ENCODE results near the gene MYRF.
A peak's percentile ranks its signal among the peaks of the same experiment; 100 is the strongest.

The MYRF gene

GRCh38 chr11:61751384-61751783 is 1.1 kb upstream of the MYRF start:
- peak overlapping the region; percentile 10 for H3K4me3 Mint-ChIP-seq
- H3K27ac Mint-ChIP-seq = no peak overlapping the region

GRCh38 chr11:61752925-61753521 is 587 bp downstream of the MYRF start:
- H3K27ac Mint-ChIP-seq = no peak overlapping the region
- H3K36me3 Mint-ChIP-seq (ENCODE audit: low read depth) = no peaks in the 10 kb centered on the region
- peaks cover 31% of the 10 kb centered on the region for H3K27me3 Mint-ChIP-seq (ENCODE audit: low read depth)
- H3K9me3 Mint-ChIP-seq = no peaks in the 10 kb centered on the region
- peaks cover 5% of the 10 kb centered on the region for H3K4me1 Mint-ChIP-seq (ENCODE audit: low read depth)
- DNase-seq (ENCODE audit: low spot score) = no peak
- H3K4me3 Mint-ChIP-seq = peak overlapping the region; percentile 77

More at GRCh38 chr11:61751384-61751783, 1.1 kb upstream of the MYRF start:
- Mint-ChIP-seq H3K9me3 (no peaks in the 10 kb centered on the region), H3K36me3 (ENCODE audit: low read depth) (no peaks in the 10 kb centered on the region), H3K27me3 (ENCODE audit: low read depth) (peaks cover 31% of the 10 kb centered on the region), H3K4me1 (ENCODE audit: low read depth) (peaks cover 3% of the 10 kb centered on the region)
- no peak for DNase-seq (ENCODE audit: low spot score)

- Mint-ChIP-seq H3K27ac (no peak overlapping the region), H3K9me3 (no peaks in the 10 kb centered on the region), H3K4me1 (ENCODE audit: low read depth) (peaks cover 5% of the 10 kb centered on the region), H3K27me3 (ENCODE audit: low read depth) (peaks cover 31% of the 10 kb centered on the region), H3K36me3 (ENCODE audit: low read depth) (no peaks in the 10 kb centered on the region), H3K4me3 (peak overlapping the region; percentile 77)
- no peak for DNase-seq (ENCODE audit: low spot score)
Observed at GRCh38 chr11:61753672-61754071, 1.2 kb downstream of the MYRF start.

GRCh38 chr11:61754534-61755482 is 2.4 kb downstream of the MYRF start:
- H3K27me3 Mint-ChIP-seq (ENCODE audit: low read depth) = peaks cover 31% of the 10 kb centered on the region
- no peak for DNase-seq (ENCODE audit: low spot score)
- H3K36me3 Mint-ChIP-seq (ENCODE audit: low read depth) = no peaks in the 10 kb centered on the region
- H3K27ac Mint-ChIP-seq = no peak overlapping the region
- no peaks in the 10 kb centered on the region for H3K9me3 Mint-ChIP-seq
- H3K4me1 Mint-ChIP-seq (ENCODE audit: low read depth) = peaks cover 5% of the 10 kb centered on the region
- no peak overlapping the region for H3K4me3 Mint-ChIP-seq

GRCh38 chr11:61756147-61756451 is 3.7 kb downstream of the MYRF start:
- peaks cover 26% of the 10 kb centered on the region for H3K27me3 Mint-ChIP-seq (ENCODE audit: low read depth)
- no peak overlapping the region for H3K4me3 Mint-ChIP-seq
- H3K4me1 Mint-ChIP-seq (ENCODE audit: low read depth) = peaks cover 5% of the 10 kb centered on the region
- no peaks in the 10 kb centered on the region for H3K36me3 Mint-ChIP-seq (ENCODE audit: low read depth)
- no peak overlapping the region for H3K27ac Mint-ChIP-seq
- no peak for DNase-seq (ENCODE audit: low spot score)
- H3K9me3 Mint-ChIP-seq = no peaks in the 10 kb centered on the region

- Mint-ChIP-seq H3K4me3 (no peak overlapping the region), H3K27ac (no peak overlapping the region), H3K27me3 (ENCODE audit: low read depth) (peaks cover 20% of the 10 kb centered on the region), H3K4me1 (ENCODE audit: low read depth) (peaks cover 5% of the 10 kb centered on the region), H3K9me3 (no peaks in the 10 kb centered on the region), H3K36me3 (ENCODE audit: low read depth) (no peaks in the 10 kb centered on the region)
- peak; percentile 26 for DNase-seq (ENCODE audit: low spot score)
Observed at GRCh38 chr11:61756452-61757212, 4.2 kb downstream of the MYRF start.

- H3K27ac Mint-ChIP-seq = no peak overlapping the region
- no peak overlapping the region for H3K4me3 Mint-ChIP-seq
- H3K4me1 Mint-ChIP-seq (ENCODE audit: low read depth) = peaks cover 5% of the 10 kb centered on the region
- peaks cover 16% of the 10 kb centered on the region for H3K27me3 Mint-ChIP-seq (ENCODE audit: low read depth)
- no peak for DNase-seq (ENCODE audit: low spot score)
- H3K9me3 Mint-ChIP-seq = no peaks in the 10 kb centered on the region
- no peaks in the 10 kb centered on the region for H3K36me3 Mint-ChIP-seq (ENCODE audit: low read depth)
Observed at GRCh38 chr11:61757213-61757862, 4.9 kb downstream of the MYRF start.

- no peaks in the 10 kb centered on the region for H3K27me3 Mint-ChIP-seq (ENCODE audit: low read depth)
- peaks cover 5% of the 10 kb centered on the region for H3K4me1 Mint-ChIP-seq (ENCODE audit: low read depth)
- no peaks in the 10 kb centered on the region for H3K36me3 Mint-ChIP-seq (ENCODE audit: low read depth)
- H3K27ac Mint-ChIP-seq = no peak overlapping the region
- no peak for DNase-seq (ENCODE audit: low spot score)
- H3K4me3 Mint-ChIP-seq = no peak overlapping the region
- no peaks in the 10 kb centered on the region for H3K9me3 Mint-ChIP-seq
Observed at GRCh38 chr11:61760946-61761345, 8.5 kb downstream of the MYRF start.

GRCh38 chr11:61761440-61762222 is 9.2 kb downstream of the MYRF start:
- Mint-ChIP-seq H3K4me1 (ENCODE audit: low read depth) (no peaks in the 10 kb centered on the region), H3K9me3 (no peaks in the 10 kb centered on the region), H3K27me3 (ENCODE audit: low read depth) (no peaks in the 10 kb centered on the region), H3K4me3 (no peak overlapping the region), H3K27ac (no peak overlapping the region), H3K36me3 (ENCODE audit: low read depth) (no peaks in the 10 kb centered on the region)
- no peak for DNase-seq (ENCODE audit: low spot score)

- Mint-ChIP-seq H3K4me3 (no peak overlapping the region), H3K9me3 (no peaks in the 10 kb centered on the region), H3K27ac (no peak overlapping the region), H3K36me3 (ENCODE audit: low read depth) (no peaks in the 10 kb centered on the region), H3K27me3 (ENCODE audit: low read depth) (no peaks in the 10 kb centered on the region), H3K4me1 (ENCODE audit: low read depth) (no peaks in the 10 kb centered on the region)
- no peak for DNase-seq (ENCODE audit: low spot score)
Observed at GRCh38 chr11:61762223-61762615, 9.8 kb downstream of the MYRF start.

GRCh38 chr11:61762798-61763197 is 10.4 kb downstream of the MYRF start:
- H3K4me1 Mint-ChIP-seq (ENCODE audit: low read depth) = no peaks in the 10 kb centered on the region
- no peaks in the 10 kb centered on the region for H3K9me3 Mint-ChIP-seq
- no peak for DNase-seq (ENCODE audit: low spot score)
- no peaks in the 10 kb centered on the region for H3K36me3 Mint-ChIP-seq (ENCODE audit: low read depth)
- H3K27ac Mint-ChIP-seq = no peak overlapping the region
- no peak overlapping the region for H3K4me3 Mint-ChIP-seq
- no peaks in the 10 kb centered on the region for H3K27me3 Mint-ChIP-seq (ENCODE audit: low read depth)

- Mint-ChIP-seq H3K9me3 (no peaks in the 10 kb centered on the region), H3K4me3 (no peak overlapping the region), H3K27me3 (ENCODE audit: low read depth) (no peaks in the 10 kb centered on the region), H3K27ac (no peak overlapping the region), H3K36me3 (ENCODE audit: low read depth) (no peaks in the 10 kb centered on the region), H3K4me1 (ENCODE audit: low read depth) (no peaks in the 10 kb centered on the region)
- DNase-seq (ENCODE audit: low spot score) = no peak
Observed at GRCh38 chr11:61763930-61764605, 11.6 kb downstream of the MYRF start.

All from T-helper 2 cell treated with Interferon-gamma antibody and Interleukin-4, amounts not matched to agents 5 μg/mL and 100 μg/mL, for 36 hours (primary cell).